ENCODE data around the gene INPP1. TPM values are rescaled to one million over a fixed set of nuclear protein-coding genes. Genes with fewer than 3 reads are reported as not detected.
A peak's percentile ranks its signal among the peaks of the same experiment; 100 is the strongest.

Gene INPP1
- polyA plus RNA-seq, 1 of the 3 experiments (the other 2 are of a cell fraction): 6.4 TPM

DNA sequence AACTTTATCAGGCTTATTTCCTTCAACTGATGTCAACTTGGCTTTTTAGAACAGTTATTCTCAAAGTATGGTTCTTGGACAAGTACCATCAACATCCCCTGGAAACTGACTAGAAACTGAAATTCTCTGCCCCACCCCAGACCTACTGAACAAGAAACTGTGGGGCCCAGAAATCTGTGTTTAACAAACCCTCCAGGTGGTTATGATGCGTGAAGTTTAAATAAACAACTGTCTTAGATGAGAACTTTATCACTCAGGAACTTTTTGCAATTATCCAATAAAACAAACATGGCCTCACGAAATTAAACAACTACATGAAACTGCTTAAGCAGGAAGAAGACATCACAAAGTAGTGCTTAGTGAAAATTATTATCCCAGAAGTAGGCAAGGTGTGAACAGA, 28.1 kb upstream of the INPP1 start:
- no peaks in the 10 kb centered on the region for H3K27me3 ChIP-seq (ENCODE audit: insufficient read depth)
- H3K27ac ChIP-seq (ENCODE audit: low read depth in 2 of 2, low read length in 1 of 2): 0 out of 4 replicates have a peak overlapping the region, but pooled peaks of 1 of the 2 experiments have one; percentile 2
- H2AFZ ChIP-seq (ENCODE audit: low read depth): no peak overlapping the region
- H3K9me2 ChIP-seq: no peaks in the 10 kb centered on the region
- H3K79me2 ChIP-seq (ENCODE audit: insufficient read depth): peaks cover 39% of the 10 kb centered on the region
- no peak overlapping the region for H3K4me2 ChIP-seq
- DNase-seq: no peak
- H3K4me1 ChIP-seq (ENCODE audit: control insufficient read depth in 1 of 2, insufficient read depth in 2 of 2, low read depth in 1 of 2, low read length in 1 of 2): peaks cover 0 to 7% of the 10 kb centered on the region in 2 experiments; a peak in 2 of 4 replicates
- peaks cover 4% of the 10 kb centered on the region for H3F3A ChIP-seq (replicated peaks; ENCODE audit: insufficient read depth)
- WGBS (ENCODE audit: low lambda C conversion rate): 92% methylated on average over 2 of the region's 2 CpGs
- CTCF ChIA-PET: interaction anchor here (1.0 to 1.3 kb wide), 5 partner anchors 25 to 226 kb away, joined by 3 to 4 read pairs (median 4); no protein-coding TSS in a partner anchor
- H3K9ac ChIP-seq: no peak overlapping the region
- no peak overlapping the region for H3K4me3 ChIP-seq (ENCODE audit: low read depth in 2 of 2, low read length in 1 of 2)
- H4K20me1 ChIP-seq (ENCODE audit: insufficient read depth): no peaks in the 10 kb centered on the region
- peaks cover 6 to 7% of the 10 kb centered on the region in 2 experiments for H3K36me3 ChIP-seq (replicated peaks in 1 of 2; ENCODE audit: control insufficient read depth in 1 of 2, insufficient read depth in 2 of 2, low read length in 1 of 2)
- TF ChIP-seq FOXJ3 (CRISPR knock-in tag; IDR thresholded peaks at IDR 0.05) (no peak), GABPA (IDR thresholded peaks at IDR 0.05; ENCODE audit: low read depth) (no peak), FOXM1 (IDR thresholded peaks at IDR 0.05; ENCODE audit: low read depth) (no peak), RXRA (IDR thresholded peaks at IDR 0.05; ENCODE audit: borderline replicate concordance, low read depth) (no peak), EZH2phosphoT487 (IDR thresholded peaks at IDR 0.05; ENCODE audit: borderline replicate concordance, low read depth) (no peak), RAD21 (IDR thresholded peaks at IDR 0.05; ENCODE audit: low read length) (no peak)
- TF ChIP-seq, protein P1, sequence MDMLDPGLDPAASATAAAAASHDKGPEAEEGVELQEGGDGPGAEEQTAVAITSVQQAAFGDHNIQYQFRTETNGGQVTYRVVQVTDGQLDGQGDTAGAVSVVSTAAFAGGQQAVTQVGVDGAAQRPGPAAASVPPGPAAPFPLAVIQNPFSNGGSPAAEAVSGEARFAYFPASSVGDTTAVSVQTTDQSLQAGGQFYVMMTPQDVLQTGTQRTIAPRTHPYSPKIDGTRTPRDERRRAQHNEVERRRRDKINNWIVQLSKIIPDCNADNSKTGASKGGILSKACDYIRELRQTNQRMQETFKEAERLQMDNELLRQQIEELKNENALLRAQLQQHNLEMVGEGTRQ (IDR thresholded peaks at IDR 0.05; ENCODE audit: borderline replicate concordance, low read depth, low read length): no peak
- TF ChIP-seq, protein P2, sequence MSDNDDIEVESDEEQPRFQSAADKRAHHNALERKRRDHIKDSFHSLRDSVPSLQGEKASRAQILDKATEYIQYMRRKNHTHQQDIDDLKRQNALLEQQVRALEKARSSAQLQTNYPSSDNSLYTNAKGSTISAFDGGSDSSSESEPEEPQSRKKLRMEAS (IDR thresholded peaks at IDR 0.05; ENCODE audit: low read depth): no peak
- TF ChIP-seq, protein P3, sequence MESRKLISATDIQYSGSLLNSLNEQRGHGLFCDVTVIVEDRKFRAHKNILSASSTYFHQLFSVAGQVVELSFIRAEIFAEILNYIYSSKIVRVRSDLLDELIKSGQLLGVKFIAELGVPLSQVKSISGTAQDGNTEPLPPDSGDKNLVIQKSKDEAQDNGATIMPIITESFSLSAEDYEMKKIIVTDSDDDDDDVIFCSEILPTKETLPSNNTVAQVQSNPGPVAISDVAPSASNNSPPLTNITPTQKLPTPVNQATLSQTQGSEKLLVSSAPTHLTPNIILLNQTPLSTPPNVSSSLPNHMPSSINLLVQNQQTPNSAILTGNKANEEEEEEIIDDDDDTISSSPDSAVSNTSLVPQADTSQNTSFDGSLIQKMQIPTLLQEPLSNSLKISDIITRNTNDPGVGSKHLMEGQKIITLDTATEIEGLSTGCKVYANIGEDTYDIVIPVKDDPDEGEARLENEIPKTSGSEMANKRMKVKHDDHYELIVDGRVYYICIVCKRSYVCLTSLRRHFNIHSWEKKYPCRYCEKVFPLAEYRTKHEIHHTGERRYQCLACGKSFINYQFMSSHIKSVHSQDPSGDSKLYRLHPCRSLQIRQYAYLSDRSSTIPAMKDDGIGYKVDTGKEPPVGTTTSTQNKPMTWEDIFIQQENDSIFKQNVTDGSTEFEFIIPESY (IDR thresholded peaks at IDR 0.05; ENCODE audit: borderline replicate concordance, low read depth): no peak
- TF ChIP-seq, protein P4, sequence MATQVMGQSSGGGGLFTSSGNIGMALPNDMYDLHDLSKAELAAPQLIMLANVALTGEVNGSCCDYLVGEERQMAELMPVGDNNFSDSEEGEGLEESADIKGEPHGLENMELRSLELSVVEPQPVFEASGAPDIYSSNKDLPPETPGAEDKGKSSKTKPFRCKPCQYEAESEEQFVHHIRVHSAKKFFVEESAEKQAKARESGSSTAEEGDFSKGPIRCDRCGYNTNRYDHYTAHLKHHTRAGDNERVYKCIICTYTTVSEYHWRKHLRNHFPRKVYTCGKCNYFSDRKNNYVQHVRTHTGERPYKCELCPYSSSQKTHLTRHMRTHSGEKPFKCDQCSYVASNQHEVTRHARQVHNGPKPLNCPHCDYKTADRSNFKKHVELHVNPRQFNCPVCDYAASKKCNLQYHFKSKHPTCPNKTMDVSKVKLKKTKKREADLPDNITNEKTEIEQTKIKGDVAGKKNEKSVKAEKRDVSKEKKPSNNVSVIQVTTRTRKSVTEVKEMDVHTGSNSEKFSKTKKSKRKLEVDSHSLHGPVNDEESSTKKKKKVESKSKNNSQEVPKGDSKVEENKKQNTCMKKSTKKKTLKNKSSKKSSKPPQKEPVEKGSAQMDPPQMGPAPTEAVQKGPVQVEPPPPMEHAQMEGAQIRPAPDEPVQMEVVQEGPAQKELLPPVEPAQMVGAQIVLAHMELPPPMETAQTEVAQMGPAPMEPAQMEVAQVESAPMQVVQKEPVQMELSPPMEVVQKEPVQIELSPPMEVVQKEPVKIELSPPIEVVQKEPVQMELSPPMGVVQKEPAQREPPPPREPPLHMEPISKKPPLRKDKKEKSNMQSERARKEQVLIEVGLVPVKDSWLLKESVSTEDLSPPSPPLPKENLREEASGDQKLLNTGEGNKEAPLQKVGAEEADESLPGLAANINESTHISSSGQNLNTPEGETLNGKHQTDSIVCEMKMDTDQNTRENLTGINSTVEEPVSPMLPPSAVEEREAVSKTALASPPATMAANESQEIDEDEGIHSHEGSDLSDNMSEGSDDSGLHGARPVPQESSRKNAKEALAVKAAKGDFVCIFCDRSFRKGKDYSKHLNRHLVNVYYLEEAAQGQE (IDR thresholded peaks at IDR 0.05; ENCODE audit: low read depth, low read length): no peak
- TF ChIP-seq, protein P5, sequence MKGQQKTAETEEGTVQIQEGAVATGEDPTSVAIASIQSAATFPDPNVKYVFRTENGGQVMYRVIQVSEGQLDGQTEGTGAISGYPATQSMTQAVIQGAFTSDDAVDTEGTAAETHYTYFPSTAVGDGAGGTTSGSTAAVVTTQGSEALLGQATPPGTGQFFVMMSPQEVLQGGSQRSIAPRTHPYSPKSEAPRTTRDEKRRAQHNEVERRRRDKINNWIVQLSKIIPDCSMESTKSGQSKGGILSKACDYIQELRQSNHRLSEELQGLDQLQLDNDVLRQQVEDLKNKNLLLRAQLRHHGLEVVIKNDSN (IDR thresholded peaks at IDR 0.05; ENCODE audit: borderline replicate concordance, low read depth): no peak
- POLR2A ChIA-PET: no interaction called here
- no peaks in the 10 kb centered on the region for H3K9me3 ChIP-seq
